GM19099 (cell line): ENCODE data around the gene U2AF1L4.

Source experiments
- POLR2A ChIP-seq: IDR thresholded peaks from 3 replicates; pipeline ENCODE4 v1.6.1; 2011; ENCODE audit warnings: low read depth; ENCODE audit not compliant: insufficient read length; ENCODE audit errors: extremely low read depth

The U2AF1L4 gene

GRCh38 chr19:35729763-35730162 lies 15.5 kb downstream of the U2AF1L4 start:
- TF ChIP-seq POLR2A, result no peak

GRCh38 chr19:35729021-35729420 lies 16.2 kb downstream of the U2AF1L4 start:
- no peak for TF ChIP-seq POLR2A

- no peak for TF ChIP-seq POLR2A
These were observed 17.1 kb downstream of the U2AF1L4 start for GRCh38 chr19:35727956-35728706.

- TF ChIP-seq POLR2A, result no peak
These were observed 17.9 kb downstream of the U2AF1L4 start for GRCh38 chr19:35727053-35727955.

- TF ChIP-seq POLR2A, result no peak
These were observed 19.9 kb downstream of the U2AF1L4 start for GRCh38 chr19:35725216-35725861.

GRCh38 chr19:35724560-35724959 lies 20.7 kb downstream of the U2AF1L4 start:
- TF ChIP-seq POLR2A, result no peak

GRCh38 chr19:35723671-35724070 lies 21.5 kb downstream of the U2AF1L4 start:
- TF ChIP-seq POLR2A, result no peak

- TF ChIP-seq POLR2A, result no peak
These were observed 22.3 kb downstream of the U2AF1L4 start for GRCh38 chr19:35722897-35723296.

GRCh38 chr19:35722461-35722860 lies 22.8 kb downstream of the U2AF1L4 start:
- no peak for TF ChIP-seq POLR2A

- TF ChIP-seq POLR2A, result no peak
These were observed 23.8 kb downstream of the U2AF1L4 start for GRCh38 chr19:35721374-35721773.

- TF ChIP-seq POLR2A, result no peak
These were observed 24.6 kb downstream of the U2AF1L4 start for GRCh38 chr19:35720648-35721047.

GRCh38 chr19:35720163-35720524 lies 25.1 kb downstream of the U2AF1L4 start:
- TF ChIP-seq POLR2A, result no peak

- TF ChIP-seq POLR2A, result no peak
These were observed 25.6 kb downstream of the U2AF1L4 start for GRCh38 chr19:35719402-35720162.

- peak; percentile 17 for TF ChIP-seq POLR2A
These were observed 26.7 kb downstream of the U2AF1L4 start for GRCh38 chr19:35718345-35719041.

- peak; percentile 46 for TF ChIP-seq POLR2A
These were observed 27.4 kb downstream of the U2AF1L4 start, which contains the start of gene KMT2B for GRCh38 chr19:35717665-35718344. Gene KMT2B (plus strand): TSS chr19:35718003. CDS start chr19:35718019, 16 bp downstream.
